ENCODE data around the gene CNOT4.

CNOT4 gene

DNA sequence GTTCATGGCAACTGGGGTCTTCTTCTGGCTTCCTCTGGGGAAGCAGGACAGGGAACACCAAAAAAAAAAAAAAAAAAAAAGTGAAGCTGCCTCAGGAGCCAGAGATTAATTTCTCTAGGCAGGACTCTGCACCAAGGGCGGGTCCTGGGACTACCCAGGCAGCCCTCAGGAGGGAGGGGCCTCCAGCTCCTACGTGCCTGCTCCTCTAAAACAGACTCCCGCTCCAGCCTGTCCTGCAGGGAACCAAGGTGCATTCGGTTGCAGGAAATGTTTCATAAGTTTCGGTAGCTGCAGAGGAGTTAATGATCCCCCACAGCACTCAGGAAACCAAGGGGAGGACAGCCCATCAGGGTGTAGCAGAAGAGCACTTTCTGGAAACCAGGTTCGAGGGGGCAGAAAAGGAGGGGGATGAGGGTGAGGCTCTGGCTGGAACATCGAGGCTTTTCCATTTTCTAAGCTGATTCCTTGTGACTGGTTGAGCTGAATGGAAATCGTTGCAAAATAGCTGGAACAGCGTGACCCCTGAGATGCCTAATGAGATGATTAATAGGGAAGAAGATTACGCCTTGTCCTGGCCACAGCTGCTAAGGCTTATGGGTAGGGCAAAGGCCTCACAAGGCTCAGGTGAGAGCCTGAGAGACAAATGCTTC, 192.1 kb downstream of the CNOT4 start:
- DNase-seq = no peak

DNA sequence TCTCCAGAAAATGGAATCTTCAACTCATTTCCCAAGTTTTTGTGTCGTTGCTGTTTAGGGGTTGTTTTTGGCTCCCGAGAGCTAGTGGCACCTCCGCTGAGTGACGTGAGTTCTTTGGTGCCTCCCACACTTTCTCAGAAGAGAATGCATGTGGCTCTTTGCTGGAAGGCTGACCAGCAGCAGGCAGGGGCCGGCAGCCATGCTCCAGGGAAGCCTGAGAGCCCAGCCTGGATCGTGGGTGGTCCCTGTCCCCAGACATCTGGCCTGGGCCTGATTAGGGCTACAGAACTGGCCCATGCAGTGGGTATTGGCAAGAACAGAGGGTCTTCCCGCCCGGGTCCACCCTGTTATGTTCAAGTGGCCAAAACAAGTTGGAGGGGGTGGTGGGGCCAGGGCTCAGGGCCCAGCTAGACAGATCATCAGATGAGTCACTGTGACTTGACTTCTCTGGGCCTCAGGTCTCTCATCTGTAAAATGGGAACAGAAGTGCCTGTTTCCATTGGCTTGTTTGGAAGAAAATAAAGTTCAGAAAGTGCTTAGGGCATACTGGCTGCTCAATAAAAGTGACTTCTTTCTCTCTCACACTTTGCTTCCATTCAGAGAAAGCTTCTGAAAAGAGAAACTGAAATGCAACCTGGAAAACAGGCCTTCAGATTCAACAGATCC, 193.1 kb downstream of the CNOT4 start:
- DNase-seq = no peak

DNA sequence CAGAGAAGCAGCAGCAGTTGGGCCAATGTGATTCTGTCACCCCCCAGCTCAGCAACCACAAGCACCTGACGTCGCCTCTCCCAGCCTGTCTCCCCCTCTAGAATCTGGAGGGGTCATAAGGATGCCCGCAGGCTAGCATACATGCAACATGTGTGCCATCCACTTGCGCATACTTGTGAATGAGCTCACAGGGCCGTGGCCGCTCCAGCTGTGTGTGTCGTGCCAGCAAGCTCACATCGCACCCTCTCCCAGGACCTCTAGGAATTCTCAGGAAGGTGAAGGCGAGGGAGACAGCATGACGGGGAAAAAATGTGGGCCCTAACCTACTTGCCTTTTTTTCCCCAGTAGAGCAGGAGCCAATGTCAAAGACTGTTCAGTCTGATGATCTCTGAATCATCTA, 195.9 kb downstream of the CNOT4 start:
- DNase-seq = no peak

Data from RPMI8226 (cell line).